Activated CD4-positive, CD25-positive, alpha-beta regulatory T cell treated with anti-CD3 and anti-CD28 coated beads, Interleukin-2, amount 50 U/mL, for 24 hours (primary cell): Measurements from ENCODE around the gene HSD11B2.
A peak's percentile ranks its signal among the peaks of the same experiment; 100 is the strongest.

Source experiments
- ATAC-seq, 2 donors: fragments of 150-1000 bp; cut with Tn5 transposase; one replicate each; pipeline ENCODE4 v1.10.0; 2021; ENCODE audit warnings: mild to moderate bottlenecking in 1 of 2, moderate library complexity in 1 of 2

HSD11B2 gene

GRCh38 chr16:67481561-67482232, 50.8 kb downstream of the HSD11B2 start:
- ATAC-seq, result peak; percentile 7 to 14

- ATAC-seq, result no peak
These were observed 51.5 kb downstream of the HSD11B2 start for GRCh38 chr16:67482233-67482924.

GRCh38 chr16:67483150-67483549, 52.2 kb downstream of the HSD11B2 start, which contains the start of gene AGRP:
TSS of gene AGRP (minus strand) at chr16:67483547. CDS start at chr16:67483398, 149 bp downstream.
- ATAC-seq, result no peak

GRCh38 chr16:67483731-67484525, 53.0 kb downstream of the HSD11B2 start:
- ATAC-seq, result no peak

- ATAC-seq, result no peak
These were observed 55.9 kb downstream of the HSD11B2 start for GRCh38 chr16:67486805-67487204.
